NCI-H1105 treated with DMSO at 0.1 percent for 48 hours (cell line): ENCODE results near the gene ATP2C2.
"Not testable (repeated sequence)": the region's sequence is repeated elsewhere in the genome, so short reads cannot be mapped to it uniquely, and the experiment has no call there.

Experiments
- DNase-seq: peaks from one replicate; lab custom pipeline; 2025; lab: John Stamatoyannopoulos, UW

Gene ATP2C2, protein sequence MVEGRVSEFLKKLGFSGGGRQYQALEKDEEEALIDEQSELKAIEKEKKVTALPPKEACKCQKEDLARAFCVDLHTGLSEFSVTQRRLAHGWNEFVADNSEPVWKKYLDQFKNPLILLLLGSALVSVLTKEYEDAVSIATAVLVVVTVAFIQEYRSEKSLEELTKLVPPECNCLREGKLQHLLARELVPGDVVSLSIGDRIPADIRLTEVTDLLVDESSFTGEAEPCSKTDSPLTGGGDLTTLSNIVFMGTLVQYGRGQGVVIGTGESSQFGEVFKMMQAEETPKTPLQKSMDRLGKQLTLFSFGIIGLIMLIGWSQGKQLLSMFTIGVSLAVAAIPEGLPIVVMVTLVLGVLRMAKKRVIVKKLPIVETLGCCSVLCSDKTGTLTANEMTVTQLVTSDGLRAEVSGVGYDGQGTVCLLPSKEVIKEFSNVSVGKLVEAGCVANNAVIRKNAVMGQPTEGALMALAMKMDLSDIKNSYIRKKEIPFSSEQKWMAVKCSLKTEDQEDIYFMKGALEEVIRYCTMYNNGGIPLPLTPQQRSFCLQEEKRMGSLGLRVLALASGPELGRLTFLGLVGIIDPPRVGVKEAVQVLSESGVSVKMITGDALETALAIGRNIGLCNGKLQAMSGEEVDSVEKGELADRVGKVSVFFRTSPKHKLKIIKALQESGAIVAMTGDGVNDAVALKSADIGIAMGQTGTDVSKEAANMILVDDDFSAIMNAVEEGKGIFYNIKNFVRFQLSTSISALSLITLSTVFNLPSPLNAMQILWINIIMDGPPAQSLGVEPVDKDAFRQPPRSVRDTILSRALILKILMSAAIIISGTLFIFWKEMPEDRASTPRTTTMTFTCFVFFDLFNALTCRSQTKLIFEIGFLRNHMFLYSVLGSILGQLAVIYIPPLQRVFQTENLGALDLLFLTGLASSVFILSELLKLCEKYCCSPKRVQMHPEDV

DNA sequence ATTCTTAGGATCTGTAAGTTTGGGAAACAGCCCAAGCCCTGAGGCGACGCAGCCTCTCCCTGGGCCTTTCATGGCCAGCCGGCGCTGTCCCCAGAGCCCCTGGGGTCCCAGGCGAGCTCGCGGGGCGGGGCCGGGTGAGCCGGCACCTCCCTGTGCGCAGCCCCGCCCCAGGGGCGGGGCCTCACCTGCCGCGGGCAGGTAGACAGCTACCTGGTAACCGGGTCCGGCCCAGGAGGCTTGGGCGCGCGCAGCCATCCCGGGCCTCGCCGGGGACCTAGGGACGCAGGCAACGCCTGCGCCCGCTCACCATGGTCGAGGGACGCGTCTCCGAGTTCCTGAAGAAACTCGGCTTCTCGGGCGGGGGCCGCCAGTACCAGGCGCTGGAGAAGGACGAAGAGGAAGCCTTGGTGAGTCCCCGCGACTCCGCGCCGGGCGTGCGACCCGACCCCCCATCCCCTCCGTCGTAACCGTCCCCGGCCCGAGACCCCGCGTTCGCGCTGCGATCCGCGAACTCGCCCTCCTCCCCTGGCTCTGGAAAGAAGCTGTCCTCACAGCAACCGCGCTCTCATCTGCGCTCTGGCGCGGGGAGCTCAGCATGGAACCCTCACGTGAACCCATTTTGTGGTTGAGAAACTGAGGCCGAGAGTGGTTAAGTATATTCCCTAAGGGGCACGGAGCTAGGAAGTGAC is at the start of gene ATP2C2:
ATP2C2 (plus strand) TSS at position 231 of the 689 bp plus-strand sequence; CDS start at position 309, 78 bp downstream.
- DNase-seq, result peak; percentile 27

DNA sequence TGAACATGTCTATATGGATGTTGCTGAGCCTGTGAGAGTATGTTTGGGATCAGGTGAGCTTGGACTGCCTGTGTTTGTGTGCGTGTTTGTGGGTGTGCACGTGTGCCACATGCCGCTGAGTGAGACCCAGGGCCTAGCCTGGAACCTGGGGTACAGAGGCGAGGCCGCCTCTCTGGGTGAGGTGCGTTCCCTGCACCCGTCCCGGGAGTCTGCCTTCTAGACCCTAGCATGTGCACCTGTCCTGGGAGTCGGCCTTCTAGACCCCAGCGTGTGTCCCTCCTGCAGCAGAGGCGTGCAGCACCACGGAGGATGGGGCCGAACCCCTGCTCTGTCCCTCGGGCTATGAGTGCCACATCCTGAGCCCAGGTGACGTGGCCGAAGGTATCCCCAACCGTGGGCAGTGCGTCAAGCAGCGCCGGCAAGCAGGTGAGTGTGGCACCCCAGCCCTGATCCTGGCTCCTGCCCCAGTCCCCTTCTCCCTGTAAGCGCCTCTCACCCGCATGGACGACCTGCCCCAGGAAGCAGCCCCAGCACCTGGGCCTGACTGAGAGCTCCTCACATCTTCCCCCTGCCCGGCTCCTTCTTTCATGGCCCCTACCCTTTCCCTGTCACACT is 49.1 kb upstream of the ATP2C2 start:
- no peak for DNase-seq

DNA sequence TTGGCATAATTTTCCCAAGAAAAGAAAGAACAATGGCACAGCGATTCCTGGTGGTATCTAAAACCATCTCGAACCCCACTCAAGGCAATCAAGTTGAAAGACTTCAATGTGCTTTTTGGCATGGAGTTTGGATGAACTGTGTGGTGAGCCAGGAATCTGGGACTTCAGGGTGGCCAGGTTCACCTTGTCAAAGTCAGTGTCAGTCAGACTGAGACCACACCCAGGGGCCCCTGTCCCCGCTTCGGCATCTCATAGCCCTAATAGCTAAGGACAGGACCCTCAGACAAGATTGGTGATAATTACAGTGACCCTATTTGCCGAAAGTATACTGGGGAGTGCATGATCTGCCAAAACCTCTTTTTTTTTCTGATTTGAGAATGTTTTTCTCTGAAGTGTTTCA is 47.8 kb upstream of the ATP2C2 start:
- DNase-seq, result no peak

DNA sequence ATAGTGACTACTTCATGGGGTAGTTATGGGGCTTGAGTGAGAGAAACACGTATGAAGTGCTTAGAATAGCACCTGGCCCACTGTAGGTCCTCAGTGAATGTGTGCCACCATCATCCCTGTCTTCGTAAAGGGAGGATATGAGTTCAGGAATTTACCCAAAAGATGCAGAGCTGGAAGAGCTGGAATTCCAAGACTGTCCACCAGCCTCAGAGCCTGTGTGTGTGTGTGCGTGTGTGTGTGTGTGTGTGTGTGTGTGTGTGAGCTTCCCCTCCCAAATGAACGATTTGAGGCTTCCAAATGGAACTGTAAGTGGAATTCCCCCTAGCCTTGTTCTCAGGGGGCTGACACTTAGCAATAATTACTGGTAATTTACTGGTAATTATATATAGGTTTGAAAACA is 46.4 kb upstream of the ATP2C2 start:
- DNase-seq, result no peak

DNA sequence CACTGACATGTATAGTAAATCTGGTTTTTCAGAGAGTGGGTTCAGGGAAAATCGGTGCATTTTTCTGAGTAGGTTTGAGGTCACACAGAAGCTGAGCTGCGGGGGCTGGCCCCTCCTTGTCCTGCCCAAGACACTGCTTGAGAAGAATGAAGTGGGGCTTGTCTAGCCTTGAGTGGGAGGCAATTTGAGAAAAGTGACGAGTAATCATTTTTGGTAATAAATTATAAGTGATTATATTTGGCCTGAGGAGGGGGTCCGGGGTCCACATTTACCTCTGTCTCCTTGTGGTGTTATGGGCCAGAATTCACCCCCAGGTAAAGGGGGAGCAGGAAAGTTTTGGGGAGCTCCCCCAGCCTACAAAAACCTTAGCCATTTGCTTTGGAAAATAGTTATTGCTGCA is 45.6 kb upstream of the ATP2C2 start:
- DNase-seq, result no peak

DNA sequence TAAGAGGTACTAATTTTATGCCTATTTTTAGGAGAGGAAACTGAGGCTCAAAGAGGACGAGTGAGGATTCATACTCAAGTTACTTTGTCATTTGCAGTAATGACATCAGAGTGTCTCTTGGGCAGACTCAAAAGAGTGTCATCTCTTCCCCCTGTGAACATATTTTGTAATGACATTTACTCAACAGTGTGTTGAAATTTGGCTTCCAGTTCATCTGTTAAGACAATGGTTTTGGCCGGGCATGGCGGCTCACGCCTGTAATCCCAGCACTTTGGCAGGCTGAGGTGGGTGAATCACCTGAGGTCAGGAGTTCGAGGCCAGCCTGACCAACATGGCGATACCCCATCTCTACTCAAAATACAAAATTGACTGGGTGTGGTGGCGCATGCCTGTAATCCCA is 44.7 kb upstream of the ATP2C2 start:
- no peak for DNase-seq

DNA sequence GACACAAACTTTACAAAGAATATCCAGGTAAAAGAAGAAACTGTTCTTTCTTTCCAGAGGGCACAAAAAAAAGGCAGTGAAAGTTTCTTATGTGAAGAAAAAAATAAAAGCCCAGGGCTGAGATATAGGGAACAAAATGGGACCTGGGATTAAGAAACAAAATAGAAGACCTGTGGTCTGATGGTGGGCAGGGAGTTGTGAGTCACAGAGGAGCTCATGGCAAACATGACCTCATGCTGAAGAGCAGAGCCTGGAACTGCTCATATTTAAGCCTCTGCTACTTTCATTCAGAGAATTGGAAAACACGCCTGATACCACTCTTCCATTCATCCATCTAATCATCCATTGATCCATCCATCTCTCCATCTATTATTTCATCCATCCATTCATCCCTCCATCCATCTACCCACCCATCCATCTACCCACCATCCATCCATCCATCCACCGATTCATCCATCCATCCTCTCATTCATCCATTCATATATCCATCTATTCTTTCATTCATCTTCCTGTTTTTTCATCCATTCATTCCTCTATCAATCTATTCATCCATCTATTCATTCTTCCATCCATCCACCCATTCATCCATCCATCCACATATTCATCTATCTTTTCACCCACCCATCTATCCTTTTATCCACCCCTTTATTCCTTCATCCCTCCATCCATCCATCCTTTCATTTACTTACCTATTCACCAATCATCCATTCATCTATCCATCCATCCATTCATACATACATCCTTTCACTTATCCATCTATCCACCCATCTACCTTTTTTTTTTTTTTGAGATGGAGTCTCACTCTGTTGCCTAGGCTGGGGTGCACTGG is 43.7 kb upstream of the ATP2C2 start:
- DNase-seq, result no peak

DNA sequence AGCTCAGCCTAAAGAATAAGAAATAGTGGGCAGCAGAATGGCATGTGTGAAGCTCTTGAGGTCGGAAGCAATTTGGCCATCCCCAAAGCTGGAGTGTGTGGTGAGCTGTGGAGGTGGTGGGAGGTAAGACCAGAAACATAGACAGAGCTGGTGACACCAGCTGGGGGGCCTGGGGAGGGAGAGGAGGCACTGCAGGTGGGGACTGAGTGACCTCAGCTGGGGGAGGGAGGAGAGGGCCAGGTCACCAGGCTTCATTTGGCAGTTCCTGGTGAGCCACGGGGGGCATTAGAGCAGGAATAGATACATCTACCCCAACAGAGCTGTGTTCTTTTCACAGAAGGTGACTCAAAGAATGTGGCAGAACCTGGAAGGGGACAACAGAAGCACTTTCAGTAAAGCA is 41.8 kb upstream of the ATP2C2 start:
- no peak for DNase-seq

DNA sequence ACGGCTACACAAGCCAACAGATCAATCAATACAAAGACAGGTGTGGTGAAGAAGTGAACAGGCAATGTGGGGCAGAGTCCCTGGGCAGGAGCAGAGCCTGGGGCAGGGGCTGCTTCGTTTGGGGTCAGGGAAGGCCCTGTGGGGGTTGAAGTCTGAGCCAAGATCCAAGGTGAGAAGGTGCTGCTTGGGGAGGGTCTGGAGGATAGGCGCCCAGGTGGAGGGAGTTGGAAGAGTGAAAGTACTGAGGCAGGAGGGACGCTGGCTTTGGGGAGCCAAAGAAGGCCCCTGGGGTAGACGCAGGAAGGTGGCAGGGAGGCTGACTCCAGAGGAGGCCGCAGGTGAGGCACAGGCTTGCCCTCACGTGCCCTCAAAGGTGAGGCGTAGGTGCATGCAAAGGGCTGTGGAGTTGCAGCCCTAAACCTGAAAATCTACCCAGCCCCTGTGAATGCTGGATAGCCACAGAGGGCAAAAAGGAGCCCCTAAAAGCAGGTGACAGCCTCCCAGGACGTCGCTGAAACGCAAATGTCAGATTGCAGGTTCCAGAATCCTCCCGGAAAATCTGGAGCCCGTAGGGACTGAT is 40.3 kb upstream of the ATP2C2 start:
- DNase-seq, result no peak

DNA sequence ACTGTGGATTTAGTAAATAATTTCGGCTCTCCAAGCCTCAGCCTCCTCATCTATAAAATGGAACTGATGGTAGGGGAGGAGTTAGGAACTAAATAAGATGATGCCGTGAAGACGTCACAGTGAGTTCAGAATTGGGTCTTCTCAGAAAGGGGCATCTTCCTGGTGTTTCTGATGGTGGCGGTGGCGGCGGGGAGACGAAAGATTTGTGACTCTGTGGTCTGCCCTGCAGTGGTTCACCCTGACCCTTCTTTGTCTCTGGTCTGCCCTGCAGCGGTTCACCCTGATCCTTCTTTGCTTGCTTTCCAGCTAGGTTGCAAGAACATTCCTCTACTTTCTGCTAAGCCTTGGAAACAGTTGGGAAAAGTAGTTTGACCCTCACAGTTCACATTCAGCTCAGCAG is 39.3 kb upstream of the ATP2C2 start:
- DNase-seq, result no peak

DNA sequence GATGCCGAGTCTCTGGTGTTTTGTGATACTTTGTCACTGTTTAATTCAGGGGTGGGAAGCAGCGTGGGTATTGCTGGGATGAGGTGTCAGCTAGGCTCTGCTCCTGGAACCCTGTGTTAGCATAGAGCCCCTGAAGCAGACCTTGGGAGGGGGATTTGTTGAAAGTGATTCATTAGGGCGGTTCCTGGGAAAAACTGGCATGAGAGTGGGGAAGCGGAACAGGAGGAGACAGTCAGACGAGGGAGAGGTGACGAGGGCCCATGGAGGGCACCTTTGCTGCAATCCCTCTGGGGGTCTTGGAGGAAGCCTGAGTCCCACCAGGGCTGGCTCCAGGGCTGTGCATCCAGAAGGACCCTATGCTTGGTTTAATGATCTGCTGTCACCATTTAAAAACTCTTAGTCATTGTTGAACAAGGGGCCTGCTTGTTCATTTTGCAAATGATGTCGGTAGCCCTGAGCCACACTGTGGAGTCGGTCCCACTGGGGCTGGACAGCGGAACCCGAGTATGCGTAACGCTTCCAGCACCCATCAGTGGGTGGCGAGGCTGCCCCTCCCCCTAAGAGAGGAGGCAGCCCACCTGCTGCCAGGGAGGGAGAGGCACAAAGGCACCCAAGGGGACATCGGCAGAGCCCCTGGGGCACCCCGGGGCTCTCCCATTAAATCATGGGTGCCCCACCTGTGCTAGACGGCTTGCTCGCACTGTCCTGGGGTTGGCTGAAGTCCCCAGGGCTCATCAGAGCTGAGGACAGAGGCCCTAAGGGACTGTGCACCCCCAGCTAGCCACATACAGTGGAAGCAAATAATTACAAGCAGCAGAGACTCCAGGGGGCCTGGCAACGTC is 38.3 kb upstream of the ATP2C2 start:
- DNase-seq, result no peak

DNA sequence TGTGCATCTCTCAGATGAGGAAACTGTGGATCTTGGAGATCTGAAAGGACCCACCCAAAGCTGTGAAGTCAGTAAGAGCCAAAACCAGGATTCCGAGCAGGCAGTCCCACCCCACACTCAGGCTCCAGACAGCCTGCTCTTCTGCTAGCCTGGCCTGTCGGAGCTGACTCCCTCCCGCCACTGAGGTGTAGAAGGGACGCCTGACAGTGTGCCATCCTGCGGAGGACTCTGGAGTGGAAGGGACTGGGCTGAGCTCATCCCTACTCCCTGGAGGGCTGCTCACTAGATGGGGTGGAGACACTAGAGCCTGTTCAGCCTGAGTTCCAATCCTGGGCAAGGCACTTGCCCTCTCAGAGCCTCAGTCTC is 37.7 kb upstream of the ATP2C2 start:
- no peak for DNase-seq

DNA sequence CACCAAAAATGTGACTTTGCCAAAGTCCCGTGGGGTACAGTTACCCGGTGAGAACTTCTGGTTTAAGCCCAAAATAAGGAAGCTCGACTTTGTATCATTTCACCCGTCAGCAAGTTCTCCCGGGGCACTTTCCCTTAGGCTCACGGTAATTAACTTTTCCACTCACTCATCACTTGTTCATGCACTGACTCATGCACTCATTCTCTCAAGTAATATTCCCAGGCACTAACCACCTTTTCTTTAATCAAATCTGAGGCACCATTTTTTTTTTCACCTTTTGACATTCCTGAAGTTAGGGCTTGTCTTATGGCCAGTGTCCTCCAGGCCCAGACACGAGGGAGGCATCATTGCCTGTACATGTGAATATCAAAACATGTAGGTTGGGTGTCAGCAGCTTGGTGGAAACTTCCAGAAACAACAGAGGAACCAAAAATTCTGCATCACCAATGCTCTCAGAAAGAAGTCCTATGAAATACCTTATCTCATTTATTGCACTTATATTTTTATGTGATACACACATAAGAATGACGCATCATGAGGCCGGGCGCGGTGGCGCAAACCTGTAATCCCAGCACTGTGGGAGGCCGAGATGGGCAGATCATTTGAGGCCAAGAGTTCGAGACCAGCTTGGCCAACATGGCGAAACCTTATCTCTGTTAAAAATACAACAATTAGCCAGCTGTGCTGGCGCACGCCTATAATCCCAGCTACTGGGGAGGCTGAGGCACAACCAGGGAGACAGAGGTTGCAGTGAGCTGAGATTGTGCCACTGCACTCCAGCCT is 36.1 kb upstream of the ATP2C2 start:
- no peak for DNase-seq

DNA sequence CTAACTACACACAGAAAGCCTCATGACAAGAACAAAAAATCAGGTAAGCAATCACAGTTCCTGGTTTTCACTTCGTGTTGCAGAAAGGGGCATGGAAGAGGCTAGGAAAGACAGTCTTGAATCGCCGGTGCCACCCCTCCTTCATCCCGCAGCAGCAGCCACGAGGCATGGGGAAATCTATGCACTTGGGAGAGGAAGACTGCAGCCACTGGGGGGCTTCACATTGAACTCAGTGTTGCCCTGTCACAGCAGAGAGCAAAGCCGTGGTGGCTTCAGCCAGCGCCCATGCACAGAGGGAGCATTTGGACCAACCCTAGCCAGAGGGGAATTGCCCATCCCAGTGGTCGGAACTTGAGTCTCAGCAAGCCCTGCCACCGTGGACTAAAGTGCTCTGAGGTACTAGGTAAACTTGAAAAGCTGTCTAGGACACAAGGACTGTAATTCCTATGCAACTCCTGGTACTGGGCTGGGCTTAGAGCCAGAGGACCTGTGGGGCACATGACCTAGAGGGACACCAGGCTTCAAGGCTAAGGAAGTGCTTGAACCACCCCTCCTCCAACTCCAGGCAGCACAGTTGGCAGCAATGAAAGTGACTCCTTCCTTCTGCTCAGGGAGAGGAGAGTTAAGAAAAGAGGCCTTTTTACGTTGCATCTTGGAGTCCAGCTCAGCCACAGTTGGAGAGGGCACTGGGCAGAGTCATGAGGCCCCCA is 35.2 kb upstream of the ATP2C2 start:
- no peak for DNase-seq

DNA sequence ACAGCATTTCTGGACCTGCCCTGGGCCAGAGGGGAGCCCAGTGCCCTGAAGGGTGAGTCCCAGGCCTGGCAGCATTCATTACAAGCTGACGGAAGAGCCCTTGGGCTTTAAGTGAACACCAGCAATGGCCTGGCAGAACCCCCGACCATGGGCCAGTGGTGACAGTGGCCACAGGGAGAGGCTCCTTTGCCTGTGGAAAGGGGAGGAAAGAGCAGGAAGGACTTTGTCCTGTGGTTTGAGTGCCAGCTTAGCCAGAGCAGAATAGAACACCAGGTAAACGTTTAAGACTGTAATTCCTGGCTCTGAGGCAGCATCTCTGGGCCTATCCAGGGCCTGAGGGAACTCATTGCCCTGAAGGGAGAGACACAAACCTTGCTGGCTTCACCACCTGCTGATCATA is 34.3 kb upstream of the ATP2C2 start:
- no peak for DNase-seq

DNA sequence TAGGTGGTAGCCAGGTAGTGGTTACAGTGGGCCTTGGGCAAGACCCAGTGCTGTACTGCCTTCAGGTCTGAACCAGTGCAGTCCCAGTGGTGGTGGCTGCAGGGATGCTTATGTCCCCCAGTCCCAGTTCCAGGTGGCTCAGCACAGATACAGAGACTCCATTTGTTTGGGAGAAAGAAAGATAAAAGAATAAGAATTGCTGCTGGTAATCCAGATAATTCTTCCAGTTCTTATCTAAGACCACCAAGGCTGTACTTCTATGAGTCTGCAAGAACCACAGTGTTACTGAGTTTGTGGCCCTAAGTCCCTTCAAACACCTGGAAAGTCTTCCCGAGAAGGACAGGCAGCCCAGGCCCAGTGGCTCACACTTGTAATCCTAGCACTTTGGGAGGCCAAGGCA is 33.9 kb upstream of the ATP2C2 start:
- no peak for DNase-seq

DNA sequence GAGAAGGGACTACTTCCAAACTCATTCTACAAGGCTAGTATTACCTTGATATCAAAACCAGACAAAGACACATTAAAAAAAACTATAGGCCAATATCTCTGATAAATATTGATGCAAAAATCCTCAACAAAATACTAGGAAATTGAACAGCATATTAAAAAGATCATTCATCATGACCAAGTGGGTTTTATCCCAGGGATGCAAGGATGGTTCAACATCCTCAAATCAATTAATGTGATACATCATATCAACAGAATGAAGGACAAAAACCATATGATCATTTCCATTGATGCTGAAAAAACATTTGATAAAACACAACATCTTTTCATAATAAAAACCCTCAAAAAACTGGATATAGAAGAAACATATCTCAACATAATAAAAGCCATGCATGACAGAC is 31.1 kb upstream of the ATP2C2 start:
- DNase-seq, result not testable (repeated sequence)

DNA sequence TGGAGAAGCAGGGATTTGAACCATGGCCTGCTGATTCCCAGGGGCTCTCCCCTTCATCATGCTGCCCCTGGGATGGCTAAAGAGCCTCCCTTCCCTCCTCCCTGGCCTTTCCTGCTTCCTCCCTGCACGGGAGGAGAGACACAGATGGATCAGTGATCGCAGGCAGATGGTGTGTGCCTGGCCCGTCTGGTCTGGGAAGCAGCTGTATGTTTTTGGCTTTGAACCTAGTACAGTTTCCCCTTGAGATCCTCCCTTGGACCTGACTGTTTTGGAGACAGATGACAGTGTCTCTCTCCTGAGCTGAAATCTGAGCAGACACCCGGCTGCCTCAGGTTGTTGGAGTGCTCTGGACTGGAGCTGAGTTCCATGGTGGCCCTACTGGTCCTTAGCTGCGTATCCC is 29.0 kb upstream of the ATP2C2 start:
- no peak for DNase-seq
